Spleen (tissue), 7 donors: ENCODE measurements around the gene IGF2R.

Experiments used
- POLR2A ChIP-seq, 3 donors: fragments of 450-650 bp; IDR thresholded peaks; one replicate each; pipeline ENCODE4 v1.5.1; 2017; ENCODE audit warnings: antibody characterized with exemption in 3 of 3, mild to moderate bottlenecking in 1 of 3
- POLR2AphosphoS5 ChIP-seq, 3 donors: sonication (generic); formaldehyde crosslinking; IDR thresholded peaks; one replicate each; pipeline ENCODE4 v1.5.1; 2017; ENCODE audit warnings: antibody characterized with exemption in 3 of 3
- TF ChIP-seq, protein P1 (sequence below), 11 experiments: fragments of 200-600 bp in 7 of 11; fragments of 450-650 bp in 4 of 11; sonication (generic) in 4 of 11; IDR thresholded peaks in 8 of 11; conservative IDR thresholded peaks in 3 of 11; 1 replicate in 7 of 11; 2 replicates in 4 of 11; pipeline versions ENCODE4 v1.4.0 to v1.8.0; 2016 to 2021; ENCODE audit warnings: antibody characterized with exemption in 11 of 11, inconsistent platforms in 4 of 11, mild to moderate bottlenecking in 1 of 11
- donor health status: DM: no; HTN: no; CAD: no; lungs with moderate emphysema.
- donor health status: DM: no; HTN: no; CAD: no.
- donor health status: DM: no; HTN: no; CAD: no.

DNA sequence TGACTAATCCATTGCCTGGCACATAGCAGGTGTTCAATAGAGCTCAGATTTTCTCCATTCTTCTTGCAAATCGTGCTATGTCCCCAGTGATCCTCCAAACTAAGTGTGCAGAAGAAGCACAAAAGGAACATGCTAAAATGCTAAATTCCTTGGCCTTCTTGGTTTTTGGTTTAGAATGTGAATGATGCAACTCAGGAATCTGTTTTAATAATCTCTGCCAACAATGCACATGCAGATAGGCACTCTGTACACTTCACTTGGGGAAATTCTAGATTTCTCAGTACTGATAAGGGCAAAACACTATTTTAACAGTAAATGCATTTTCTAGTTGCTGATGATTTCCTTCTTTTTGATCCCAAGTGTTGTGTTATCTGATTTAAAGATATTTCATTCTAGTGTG, 188.0 kb downstream of the IGF2R start:
- TF ChIP-seq POLR2A (IDR thresholded peaks at IDR 0.05) = no peak
- TF ChIP-seq, protein P1, sequence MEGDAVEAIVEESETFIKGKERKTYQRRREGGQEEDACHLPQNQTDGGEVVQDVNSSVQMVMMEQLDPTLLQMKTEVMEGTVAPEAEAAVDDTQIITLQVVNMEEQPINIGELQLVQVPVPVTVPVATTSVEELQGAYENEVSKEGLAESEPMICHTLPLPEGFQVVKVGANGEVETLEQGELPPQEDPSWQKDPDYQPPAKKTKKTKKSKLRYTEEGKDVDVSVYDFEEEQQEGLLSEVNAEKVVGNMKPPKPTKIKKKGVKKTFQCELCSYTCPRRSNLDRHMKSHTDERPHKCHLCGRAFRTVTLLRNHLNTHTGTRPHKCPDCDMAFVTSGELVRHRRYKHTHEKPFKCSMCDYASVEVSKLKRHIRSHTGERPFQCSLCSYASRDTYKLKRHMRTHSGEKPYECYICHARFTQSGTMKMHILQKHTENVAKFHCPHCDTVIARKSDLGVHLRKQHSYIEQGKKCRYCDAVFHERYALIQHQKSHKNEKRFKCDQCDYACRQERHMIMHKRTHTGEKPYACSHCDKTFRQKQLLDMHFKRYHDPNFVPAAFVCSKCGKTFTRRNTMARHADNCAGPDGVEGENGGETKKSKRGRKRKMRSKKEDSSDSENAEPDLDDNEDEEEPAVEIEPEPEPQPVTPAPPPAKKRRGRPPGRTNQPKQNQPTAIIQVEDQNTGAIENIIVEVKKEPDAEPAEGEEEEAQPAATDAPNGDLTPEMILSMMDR (IDR thresholded peaks at IDR 0.05 in 8 of 11, conservative IDR thresholded peaks at IDR 0.05 in 3 of 11) = no peak
- TF ChIP-seq POLR2AphosphoS5 (IDR thresholded peaks at IDR 0.05) = no peak
